IMR-90 (cell line): Measurements from ENCODE around the gene PPEF2.

Source experiments
- CTCF ChIP-seq: conservative IDR thresholded peaks from 2 replicates; pipeline ENCODE4 v1.5.1; 2012; ENCODE audit warnings: mild to moderate bottlenecking, low read depth, low read length, improper control_type of control experiment
- POLR2A ChIP-seq: IDR thresholded peaks from 2 replicates; pipeline ENCODE4 v1.6.1; 2012; ENCODE audit warnings: mild to moderate bottlenecking, low read depth, low read length

- no peak for TF ChIP-seq CTCF
- no peak for TF ChIP-seq POLR2A
Measured at GRCh38 chr4:75820676-75821075, 81.6 kb downstream of the PPEF2 start.
